H1 (cell line): ENCODE data around the gene KLK4. TPM values are rescaled to one million over a fixed set of nuclear protein-coding genes. Genes with fewer than 3 reads are reported as not detected.

ENCODE experiments used
- CTCF ChIA-PET: fragments of 300-600 bp; sonication (Branson Sonifier 250); formaldehyde crosslinking; loops from one replicate; lab custom pipeline; 2021; ENCODE audit not compliant: partially characterized antibody; lab: Charles Lee
- POLR2A ChIA-PET: fragments of 300-600 bp; sonication (Branson Sonifier 250); formaldehyde crosslinking; loops from one replicate; lab custom pipeline; 2021; ENCODE audit warnings: inconsistent platforms; ENCODE audit not compliant: partially characterized antibody; lab: Charles Lee
- DNase-seq, 2 experiments: peaks; one replicate each; pipeline versions ENCODE4 v3.0.0 to v3.0.0-alpha.2; 2010 to 2022; ENCODE audit warnings: low spot score in 2 of 2, low read depth in 1 of 2, mixed read lengths in 1 of 2
- FAIRE-seq: peaks from 2 replicates; lab custom pipeline; 2011; peaks lifted over from hg19 to GRCh38; lab: Jason Lieb, UNC
- H2AFZ ChIP-seq: 2 replicates; pipeline ENCODE4 v1.8.1; 2012; ENCODE audit warnings: low read length, inconsistent platforms
- H2AK5ac ChIP-seq: 2 replicates; pipeline ENCODE4 v1.6.1; 2013; ENCODE audit warnings: low read depth, low read length
- H2BK120ac ChIP-seq: replicated peaks from 2 replicates; pipeline ENCODE3; 2013; ENCODE audit warnings: low read depth, low read length, inconsistent platforms
- H2BK12ac ChIP-seq: 2 replicates; pipeline ENCODE4 v1.6.1; 2013; ENCODE audit warnings: low read depth, low read length
- H2BK15ac ChIP-seq: 2 replicates; pipeline ENCODE4 v1.6.1; 2013; ENCODE audit warnings: low read length
- H2BK20ac ChIP-seq: 2 replicates; pipeline ENCODE4 v1.6.1; 2013; ENCODE audit warnings: low read length
- H2BK5ac ChIP-seq: 2 replicates; pipeline ENCODE4 v1.6.1; 2013; ENCODE audit warnings: low read depth, low read length
- H3K14ac ChIP-seq: 2 replicates; pipeline ENCODE4 v1.6.1; 2013; ENCODE audit warnings: inconsistent platforms; ENCODE audit not compliant: insufficient read length
- H3K18ac ChIP-seq: 2 replicates; pipeline ENCODE4 v1.6.1; 2013; ENCODE audit warnings: low read length; ENCODE audit errors: extremely low read depth
- H3K23ac ChIP-seq: 2 replicates; pipeline ENCODE4 v1.6.1; 2013; ENCODE audit warnings: inconsistent platforms; ENCODE audit not compliant: insufficient read length
- H3K23me2 ChIP-seq: 2 replicates; pipeline ENCODE4 v1.6.1; 2013; ENCODE audit warnings: low read depth, low read length
- H3K27ac ChIP-seq: 2 replicates; pipeline ENCODE4 v1.6.1; 2011; ENCODE audit warnings: low read depth, low read length, inconsistent platforms
- H3K27me3 ChIP-seq, 4 experiments: replicated peaks in 1 of 4; 1 replicate in 1 of 4; 2 replicates in 3 of 4; pipeline versions ENCODE4 v1.6.1 to v1.8.1; 2011 to 2013; ENCODE audit warnings: low read length in 3 of 4, mild to moderate bottlenecking in 3 of 4, inconsistent platforms in 2 of 4, mixed read lengths in 2 of 4, moderate library complexity in 1 of 4; ENCODE audit not compliant: control insufficient read depth in 3 of 4, insufficient read depth in 3 of 4; ENCODE audit errors: extremely low read depth in 1 of 4
- H3K36me3 ChIP-seq, 4 experiments: 2 replicates each; pipeline versions ENCODE4 v1.6.1 to v1.8.1; 2011 to 2013; ENCODE audit warnings: mild to moderate bottlenecking in 4 of 4, low read length in 3 of 4, moderate library complexity in 2 of 4, control low read depth in 1 of 4, inconsistent platforms in 1 of 4; ENCODE audit not compliant: insufficient read depth in 4 of 4, control insufficient read depth in 2 of 4
- H3K4ac ChIP-seq: replicated peaks from 2 replicates; pipeline ENCODE3; 2013; ENCODE audit warnings: low read length, low read depth, mixed read lengths, inconsistent platforms; ENCODE audit not compliant: insufficient read length
- H3K4me1 ChIP-seq, 4 experiments: replicated peaks in 1 of 4; 1 replicate in 1 of 4; 2 replicates in 3 of 4; pipeline versions ENCODE4 v1.6.1 to v1.8.1; 2011 to 2013; ENCODE audit warnings: low read length in 3 of 4, inconsistent platforms in 2 of 4, mixed read lengths in 1 of 4; ENCODE audit not compliant: insufficient read depth in 4 of 4, control insufficient read depth in 3 of 4
- H3K4me2 ChIP-seq, 2 experiments: 2 replicates each; pipeline versions ENCODE4 v1.6.1 to v1.8.1; 2011 to 2013; ENCODE audit warnings: low read depth in 2 of 2, low read length in 2 of 2, control low read depth in 1 of 2, inconsistent platforms in 1 of 2, mild to moderate bottlenecking in 1 of 2; ENCODE audit not compliant: insufficient read depth in 1 of 2
- H3K4me3 ChIP-seq, 4 experiments: fragments of 200-600, 300-600 bp in 1 of 4; sonication (generic), shearing (Covaris generic), sonication (Bioruptor Twin) in 1 of 4; 2 replicates each; pipeline versions ENCODE4 v1.5.1 to v1.8.1; 2011 to 2016; ENCODE audit warnings: low read length in 4 of 4, low read depth in 3 of 4, control low read depth in 2 of 4, inconsistent platforms in 2 of 4, mild to moderate bottlenecking in 2 of 4, mixed read lengths in 1 of 4, moderate library complexity in 1 of 4; ENCODE audit not compliant: insufficient read depth in 2 of 4; ENCODE audit errors: extremely low read depth in 1 of 4
- H3K56ac ChIP-seq: replicated peaks from 2 replicates; pipeline ENCODE3; 2013; ENCODE audit warnings: low read depth, mild to moderate bottlenecking, mixed read lengths, low read length, inconsistent platforms; ENCODE audit not compliant: insufficient read length
- H3K79me1 ChIP-seq: 2 replicates; pipeline ENCODE4 v1.6.1; 2013; ENCODE audit warnings: low read depth, low read length, control low read depth
- H3K79me2 ChIP-seq, 2 experiments: 2 replicates each; pipeline versions ENCODE4 v1.6.1 to v1.8.1; 2012 to 2013; ENCODE audit warnings: low read length in 2 of 2, mild to moderate bottlenecking in 2 of 2, inconsistent platforms in 1 of 2; ENCODE audit not compliant: insufficient read depth in 2 of 2, control insufficient read depth in 1 of 2
- H3K9ac ChIP-seq, 4 experiments: replicated peaks in 1 of 4; 1 replicate in 1 of 4; 2 replicates in 3 of 4; pipeline versions ENCODE4 v1.6.1 to v1.8.1; 2011 to 2013; ENCODE audit warnings: low read depth in 3 of 4, low read length in 3 of 4, control low read depth in 2 of 4, mild to moderate bottlenecking in 2 of 4, moderate library complexity in 2 of 4, inconsistent platforms in 1 of 4; ENCODE audit errors: extremely low read depth in 1 of 4
- H3K9me3 ChIP-seq, 2 experiments: 2 replicates each; pipeline versions ENCODE4 v1.6.1 to v1.8.1; 2012 to 2013; ENCODE audit warnings: mild to moderate bottlenecking in 2 of 2, moderate library complexity in 2 of 2, control low read depth in 1 of 2, inconsistent platforms in 1 of 2, low read depth in 1 of 2, low read length in 1 of 2, mixed read lengths in 1 of 2; ENCODE audit not compliant: insufficient read depth in 2 of 2
- H4K20me1 ChIP-seq, 2 experiments: replicated peaks in 1 of 2; 2 replicates each; pipeline versions ENCODE3 to v1.8.1; 2011 to 2013; ENCODE audit warnings: inconsistent platforms in 2 of 2, low read length in 2 of 2, mild to moderate bottlenecking in 1 of 2; ENCODE audit not compliant: insufficient read depth in 2 of 2, control insufficient read depth in 1 of 2
- H4K5ac ChIP-seq: 2 replicates; pipeline ENCODE4 v1.6.1; 2013; ENCODE audit warnings: low read length, low read depth, mixed read lengths, inconsistent platforms; ENCODE audit not compliant: insufficient read length
- H4K8ac ChIP-seq: 2 replicates; pipeline ENCODE4 v1.8.0; 2013; ENCODE audit warnings: mild to moderate bottlenecking, moderate library complexity, low read length, inconsistent platforms; ENCODE audit not compliant: insufficient read depth; ENCODE audit errors: extremely low read depth
- H4K91ac ChIP-seq: replicated peaks from 2 replicates; pipeline ENCODE3; 2013; ENCODE audit warnings: low read length, mixed read lengths, inconsistent platforms; ENCODE audit not compliant: insufficient read length
- HDAC6 ChIP-seq: IDR thresholded peaks from one replicate; pipeline ENCODE4 v1.7.1; 2012; ENCODE audit warnings: low read depth, mild to moderate bottlenecking, inconsistent platforms, low read length, moderate library complexity
- RAD21 ChIP-seq, 2 experiments: IDR thresholded peaks in 1 of 2; conservative IDR thresholded peaks in 1 of 2; 2 replicates each; pipeline ENCODE4 v1.6.1; 2011; ENCODE audit warnings: low read depth in 2 of 2, low read length in 2 of 2, improper control_type of control experiment in 1 of 2, inconsistent platforms in 1 of 2, mild to moderate bottlenecking in 1 of 2, moderate library complexity in 1 of 2
- WGBS, 2 experiments: shearing (Covaris generic) in 1 of 2; methylation state at CpG; one replicate each; pipeline versions ENCODE4 v1.1.6 to v1.1.7; 2013 to 2015; ENCODE audit warnings: low lambda C conversion rate in 2 of 2, mixed read lengths in 2 of 2, inconsistent platforms in 1 of 2, low coverage in 1 of 2, missing lambda C conversion rate in 1 of 2; ENCODE audit not compliant: insufficient replicate concordance in 2 of 2, insufficient coverage in 1 of 2, insufficient read length in 1 of 2; ENCODE audit errors: extremely low coverage in 1 of 2, missing lambda C conversion rate in 1 of 2; 5-methylcytosine and 5-hydroxymethylcytosine counted together
- polyA plus RNA-seq, 7 experiments: library from polyadenylated mRNA; depleted of rRNA in 3 of 7; stranded (reverse) in 5 of 7; unstranded in 2 of 7; fragments of >200 nt in 5 of 7; fragments of 200-250 nt in 2 of 7; gene quantifications; 1 replicate in 5 of 7; 2 replicates in 1 of 7; 4 replicates in 1 of 7; pipeline versions ENCODE4 v1.2.1 to v1.2.3, GENCODE V29; 2011 to 2013; ENCODE audit warnings: missing spikeins in 2 of 7, mixed read lengths in 2 of 7
- total RNA-seq: library from RNA; stranded (reverse); fragmentation: NEBNext Ultra II Directional; extraction: Animal tissue kit (Norgen Biotek cat#: 25700); gene quantifications from 2 replicates; pipeline ENCODE4 v1.2.1, GENCODE V29; 2021
- TF ChIP-seq, protein P1 (sequence below), 3 experiments: IDR thresholded peaks; 1 replicate in 2 of 3; 2 replicates in 1 of 3; pipeline versions ENCODE4 v1.5.1 to v1.6.1; 2011; ENCODE audit warnings: low read length in 3 of 3, mild to moderate bottlenecking in 3 of 3, inconsistent platforms in 2 of 3, low read depth in 1 of 3, moderate library complexity in 1 of 3; ENCODE audit not compliant: insufficient read depth in 1 of 3; ENCODE audit errors: control extremely low read depth in 1 of 3

The KLK4 gene
- total and polyA plus RNA-seq, 2 of the 8 experiments (the other 6 are each of a cell fraction or from before 2014, with no cell fraction given), result 0.44 TPM; not detected in 1

DNA sequence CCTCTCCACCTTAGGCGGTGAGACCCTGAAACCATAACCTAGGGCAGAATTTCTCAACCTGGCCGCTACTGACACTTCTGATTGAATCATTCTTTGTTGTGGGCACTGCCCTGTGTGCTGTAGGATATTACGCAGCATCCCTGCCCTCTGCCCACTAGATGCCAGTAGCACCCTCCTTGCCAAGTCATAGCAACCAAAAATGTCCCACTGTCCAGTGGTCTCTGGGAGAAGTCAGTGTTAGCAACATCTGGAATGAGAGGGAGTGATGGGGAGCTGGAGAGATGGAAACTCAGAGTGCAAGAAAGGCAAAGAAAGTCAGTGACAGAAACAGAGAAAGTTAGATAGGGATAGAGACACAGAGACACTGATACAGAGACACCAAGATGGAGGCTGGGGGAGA lies 13.6 kb downstream of the KLK4 start:
- no peak overlapping the region for H3K18ac ChIP-seq
- no peak overlapping the region for H2BK120ac ChIP-seq
- no peak overlapping the region for H4K5ac ChIP-seq
- H2AK5ac ChIP-seq, result no peak overlapping the region
- no peaks in the 10 kb centered on the region for H3K4me1 ChIP-seq
- H4K20me1 ChIP-seq, result peaks cover 0 to 2% of the 10 kb centered on the region in 2 experiments
- WGBS, 2 experiments, result 87% methylated on average over 3 of the region's 3 CpGs; no CpG with 5 or more reads in 1 of the 2 experiments
- H3K27ac ChIP-seq, result no peak overlapping the region
- POLR2A ChIA-PET, result interaction anchor here (1.4 to 1.5 kb wide), 2 partner anchors 58 to 93 kb away, joined by 3 to 4 read pairs; no protein-coding TSS in a partner anchor
- H3K23me2 ChIP-seq, result no peaks in the 10 kb centered on the region
- H3K9me3 ChIP-seq, result peaks cover 19 to 21% of the 10 kb centered on the region in 2 experiments
- no peak overlapping the region for H3K56ac ChIP-seq
- no peak overlapping the region for H2AFZ ChIP-seq
- no peak overlapping the region for H2BK5ac ChIP-seq
- no peak overlapping the region; a peak in 1 of 7 replicates for H3K9ac ChIP-seq
- no peak overlapping the region for H2BK15ac ChIP-seq
- CTCF ChIA-PET, result interaction anchor here (0.9 to 1.6 kb wide), 5 partner anchors 16 to 199 kb away, joined by 3 to 7 read pairs (median 3); no protein-coding TSS in a partner anchor
- H3K4me3 ChIP-seq, result no peak overlapping the region
- no peak overlapping the region for H3K4ac ChIP-seq
- no peak overlapping the region for H2BK12ac ChIP-seq
- no peaks in the 10 kb centered on the region for H3K79me1 ChIP-seq
- peaks cover 0 to 3% (median 1%) of the 10 kb centered on the region in 4 experiments; a peak in 1 of 7 replicates for H3K27me3 ChIP-seq
- H3K79me2 ChIP-seq, result no peaks in the 10 kb centered on the region
- FAIRE-seq (no peak), DNase-seq (no peak)
- H3K14ac ChIP-seq, result no peak overlapping the region
- no peak overlapping the region for H4K8ac ChIP-seq
- no peak overlapping the region for H3K23ac ChIP-seq
- no peak overlapping the region for H2BK20ac ChIP-seq
- TF ChIP-seq RAD21 (IDR thresholded peaks at IDR 0.05 in 1 of 2, conservative IDR thresholded peaks at IDR 0.05 in 1 of 2; ENCODE audit: low read depth in 2 of 2, low read length in 2 of 2) (no peak; a peak in 1 of 4 replicates), HDAC6 (no peak)
- TF ChIP-seq, protein P1, sequence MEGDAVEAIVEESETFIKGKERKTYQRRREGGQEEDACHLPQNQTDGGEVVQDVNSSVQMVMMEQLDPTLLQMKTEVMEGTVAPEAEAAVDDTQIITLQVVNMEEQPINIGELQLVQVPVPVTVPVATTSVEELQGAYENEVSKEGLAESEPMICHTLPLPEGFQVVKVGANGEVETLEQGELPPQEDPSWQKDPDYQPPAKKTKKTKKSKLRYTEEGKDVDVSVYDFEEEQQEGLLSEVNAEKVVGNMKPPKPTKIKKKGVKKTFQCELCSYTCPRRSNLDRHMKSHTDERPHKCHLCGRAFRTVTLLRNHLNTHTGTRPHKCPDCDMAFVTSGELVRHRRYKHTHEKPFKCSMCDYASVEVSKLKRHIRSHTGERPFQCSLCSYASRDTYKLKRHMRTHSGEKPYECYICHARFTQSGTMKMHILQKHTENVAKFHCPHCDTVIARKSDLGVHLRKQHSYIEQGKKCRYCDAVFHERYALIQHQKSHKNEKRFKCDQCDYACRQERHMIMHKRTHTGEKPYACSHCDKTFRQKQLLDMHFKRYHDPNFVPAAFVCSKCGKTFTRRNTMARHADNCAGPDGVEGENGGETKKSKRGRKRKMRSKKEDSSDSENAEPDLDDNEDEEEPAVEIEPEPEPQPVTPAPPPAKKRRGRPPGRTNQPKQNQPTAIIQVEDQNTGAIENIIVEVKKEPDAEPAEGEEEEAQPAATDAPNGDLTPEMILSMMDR (IDR thresholded peaks at IDR 0.05; ENCODE audit: control extremely low read depth in 1 of 3, insufficient read depth in 1 of 3, low read depth in 1 of 3, low read length in 3 of 3), result peak in 1 of 3 experiments; percentile 2; a peak in 1 of 4 replicates
- H3K36me3 ChIP-seq, result no peaks in the 10 kb centered on the region
- no peak overlapping the region for H4K91ac ChIP-seq
- H3K4me2 ChIP-seq, result no peak overlapping the region
